ENCODE results near the gene FAM222A.

DNA sequence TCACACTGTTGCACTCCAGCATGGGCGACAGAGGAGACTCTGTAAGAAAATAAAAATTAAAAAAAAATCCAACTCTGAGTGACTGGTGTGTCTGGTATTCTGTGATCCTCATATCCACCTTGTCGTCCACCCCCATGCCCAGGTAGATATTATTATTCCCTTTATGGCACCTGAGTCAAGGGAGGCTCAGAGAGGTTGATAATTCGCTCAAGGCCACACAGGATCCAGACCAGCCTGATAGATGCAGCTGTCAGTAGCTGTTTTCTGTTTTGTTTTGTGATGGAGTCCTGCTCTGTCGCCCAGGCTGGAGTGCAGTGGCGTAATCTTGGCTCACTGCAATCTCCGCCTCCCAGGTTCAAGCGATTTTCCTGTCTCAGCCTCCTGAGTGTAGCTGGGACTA is 14.8 kb upstream of the FAM222A start:
- TF ChIP-seq POLR2A (IDR thresholded peaks at IDR 0.05), result no peak
- TF ChIP-seq, protein P1, sequence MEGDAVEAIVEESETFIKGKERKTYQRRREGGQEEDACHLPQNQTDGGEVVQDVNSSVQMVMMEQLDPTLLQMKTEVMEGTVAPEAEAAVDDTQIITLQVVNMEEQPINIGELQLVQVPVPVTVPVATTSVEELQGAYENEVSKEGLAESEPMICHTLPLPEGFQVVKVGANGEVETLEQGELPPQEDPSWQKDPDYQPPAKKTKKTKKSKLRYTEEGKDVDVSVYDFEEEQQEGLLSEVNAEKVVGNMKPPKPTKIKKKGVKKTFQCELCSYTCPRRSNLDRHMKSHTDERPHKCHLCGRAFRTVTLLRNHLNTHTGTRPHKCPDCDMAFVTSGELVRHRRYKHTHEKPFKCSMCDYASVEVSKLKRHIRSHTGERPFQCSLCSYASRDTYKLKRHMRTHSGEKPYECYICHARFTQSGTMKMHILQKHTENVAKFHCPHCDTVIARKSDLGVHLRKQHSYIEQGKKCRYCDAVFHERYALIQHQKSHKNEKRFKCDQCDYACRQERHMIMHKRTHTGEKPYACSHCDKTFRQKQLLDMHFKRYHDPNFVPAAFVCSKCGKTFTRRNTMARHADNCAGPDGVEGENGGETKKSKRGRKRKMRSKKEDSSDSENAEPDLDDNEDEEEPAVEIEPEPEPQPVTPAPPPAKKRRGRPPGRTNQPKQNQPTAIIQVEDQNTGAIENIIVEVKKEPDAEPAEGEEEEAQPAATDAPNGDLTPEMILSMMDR (IDR thresholded peaks at IDR 0.05), result no peak

Measured in uterus (tissue), 2 donors.